GM06990 (cell line): ENCODE data around the gene ELAPOR1.

Experiments
- DNase-seq: peaks from one replicate; pipeline ENCODE4 v3.0.0-alpha.2; 2011; ENCODE audit not compliant: insufficient read length; ENCODE audit errors: extremely low read depth
- H3K27me3 ChIP-seq: replicated peaks from 2 replicates; pipeline ENCODE4 v1.6.0; 2011; ENCODE audit warnings: low read length; ENCODE audit not compliant: control insufficient read depth, insufficient read depth
- H3K36me3 ChIP-seq: 2 replicates; pipeline ENCODE4 v1.5.1; 2011; ENCODE audit warnings: low read length; ENCODE audit not compliant: control insufficient read depth, insufficient read depth
- H3K4me3 ChIP-seq: replicated peaks from 2 replicates; pipeline ENCODE4 v1.5.1; 2011; ENCODE audit warnings: low read depth, mild to moderate bottlenecking, control low read depth, low read length
- CTCF ChIP-seq: IDR thresholded peaks from 2 replicates; pipeline ENCODE4 v1.5.1; 2011; ENCODE audit warnings: low read length, control low read depth, mild to moderate bottlenecking, inconsistent platforms; ENCODE audit not compliant: insufficient read depth, poor library complexity, severe bottlenecking

ELAPOR1 gene

GRCh38 chr1:109094377-109094803 lies 19.5 kb upstream of the ELAPOR1 start:
- DNase-seq = no peak
- Histone ChIP-seq H3K4me3 (no peak overlapping the region), H3K36me3 (peaks cover 2% of the 10 kb centered on the region), H3K27me3 (no peaks in the 10 kb centered on the region)
- TF ChIP-seq CTCF = no peak

- Histone ChIP-seq H3K36me3 (peaks cover 2% of the 10 kb centered on the region), H3K27me3 (no peaks in the 10 kb centered on the region), H3K4me3 (no peak overlapping the region)
- TF ChIP-seq CTCF = no peak
- no peak for DNase-seq
These were observed 19.0 kb upstream of the ELAPOR1 start for GRCh38 chr1:109094871-109095270.

GRCh38 chr1:109095631-109096030 lies 18.3 kb upstream of the ELAPOR1 start:
- H3K27me3 ChIP-seq = no peaks in the 10 kb centered on the region
- peaks cover 2% of the 10 kb centered on the region for H3K36me3 ChIP-seq
- DNase-seq = no peak
- H3K4me3 ChIP-seq = no peak overlapping the region
- TF ChIP-seq CTCF = no peak

- DNase-seq = no peak
- Histone ChIP-seq H3K36me3 (peaks cover 2% of the 10 kb centered on the region), H3K27me3 (no peaks in the 10 kb centered on the region), H3K4me3 (no peak overlapping the region)
- no peak for TF ChIP-seq CTCF
These were observed 17.8 kb upstream of the ELAPOR1 start for GRCh38 chr1:109096120-109096519.

- Histone ChIP-seq H3K27me3 (no peaks in the 10 kb centered on the region), H3K36me3 (no peaks in the 10 kb centered on the region), H3K4me3 (peak overlapping the region; percentile 97)
- DNase-seq = peak; percentile 95
- TF ChIP-seq CTCF = peak; percentile 90
These were observed 13.8 kb upstream of the ELAPOR1 start for GRCh38 chr1:109099938-109100773.
